NCI-H187 (cell line): ENCODE results near the gene C3orf38.
"Not testable (repeated sequence)": the region's sequence is repeated elsewhere in the genome, so short reads cannot be mapped to it uniquely, and the experiment has no call there.

Source experiments
- DNase-seq, 2 experiments: peaks; one replicate each; lab custom pipeline; 2025; lab: John Stamatoyannopoulos, UW

C3orf38 gene

DNA sequence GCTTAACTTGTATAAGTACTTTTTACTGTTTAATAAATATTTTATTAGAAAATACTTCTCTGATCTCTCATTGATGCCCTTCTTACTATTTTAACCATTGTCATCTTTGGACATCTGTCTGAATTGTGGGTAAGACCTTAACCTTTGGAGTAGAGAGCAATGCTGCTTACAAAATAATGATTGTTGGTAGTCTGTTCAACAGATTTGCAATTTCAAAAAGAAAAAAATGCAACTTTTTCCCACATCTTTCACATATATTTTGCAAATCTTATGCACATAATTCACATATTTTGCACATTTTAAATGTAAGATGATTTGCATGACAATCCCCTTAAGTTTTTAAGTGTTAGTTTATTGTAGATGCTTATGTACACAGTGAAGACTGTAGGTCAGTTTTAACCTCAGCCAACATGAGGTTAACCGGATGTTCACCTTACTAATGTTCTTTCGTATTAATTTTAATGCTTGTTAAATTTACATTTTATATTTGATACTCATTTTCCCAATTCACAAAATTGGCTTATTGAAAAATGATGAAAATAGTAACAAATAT, 16.7 kb downstream of the C3orf38 start:
- DNase-seq, result no peak

DNA sequence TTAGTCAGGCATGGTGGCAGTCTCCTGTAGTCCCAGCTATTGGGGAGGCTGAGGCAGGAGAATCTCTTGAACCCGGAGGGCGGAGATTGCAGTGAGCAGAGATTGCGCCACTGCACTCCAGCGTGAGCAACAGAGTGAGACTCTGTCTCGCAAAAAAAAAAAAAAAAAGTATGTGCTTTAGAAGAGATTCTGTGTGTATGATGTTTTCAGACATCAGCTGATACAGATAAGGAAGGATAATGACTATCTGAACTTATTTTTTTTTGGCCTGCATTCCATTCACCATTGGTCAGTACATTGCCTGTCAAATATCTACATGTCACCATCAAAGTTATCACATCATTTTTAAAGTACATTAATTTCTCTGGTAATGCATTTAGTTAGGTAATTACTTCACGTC, 17.4 kb downstream of the C3orf38 start:
- DNase-seq, result no peak

DNA sequence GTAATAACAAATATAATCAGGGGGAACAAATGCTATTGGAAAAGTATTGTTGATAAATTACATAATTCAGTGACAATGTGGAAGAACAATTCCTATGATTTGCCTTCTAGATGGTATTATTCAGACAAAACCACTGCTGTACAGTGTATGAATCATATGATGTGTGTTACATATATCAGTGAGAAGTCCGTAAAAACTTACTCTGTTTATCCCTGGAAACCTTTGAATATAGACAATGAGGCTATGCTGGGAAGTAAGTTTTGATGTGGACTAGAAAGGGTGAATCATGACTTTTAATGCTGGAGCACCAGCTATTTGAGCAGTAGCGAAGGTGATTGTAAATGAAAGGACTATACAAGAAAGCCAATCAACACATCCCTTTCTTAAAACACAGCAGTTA, 17.9 kb downstream of the C3orf38 start:
- DNase-seq, result no peak

GRCh38 chr3:88168171-88168570, 18.4 kb downstream of the C3orf38 start:
- DNase-seq, result no peak

DNA sequence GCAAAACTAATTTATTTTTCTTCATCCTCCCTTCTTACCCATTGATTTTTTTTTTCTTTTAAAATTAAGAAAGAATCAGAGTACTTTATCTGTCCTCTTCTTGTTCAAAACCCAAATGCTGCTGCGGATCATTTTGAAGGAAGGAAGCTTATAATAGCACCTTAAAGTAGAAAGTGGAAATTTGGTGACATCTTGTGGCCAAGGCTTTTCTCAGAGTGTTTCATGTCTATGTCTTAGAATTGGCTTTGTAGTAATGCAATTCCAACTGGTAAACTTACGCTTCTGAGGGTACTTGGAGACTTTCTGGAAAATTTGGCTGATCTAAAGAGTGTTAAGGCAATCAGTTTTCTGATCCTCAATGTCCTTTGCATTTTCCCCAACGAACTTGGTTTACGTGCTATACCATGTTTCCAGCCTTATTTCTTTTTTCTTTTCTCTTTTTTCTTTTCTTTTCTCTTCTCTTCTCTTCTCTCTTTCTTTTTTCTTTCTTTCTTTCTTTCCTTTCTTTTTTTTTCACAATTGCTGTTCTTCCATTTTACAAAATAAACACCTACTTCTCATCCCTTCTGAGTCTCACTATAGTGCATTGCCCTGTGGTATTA, 30.7 kb downstream of the C3orf38 start:
- DNase-seq, result no peak

GRCh38 chr3:88182165-88182918, 32.6 kb downstream of the C3orf38 start:
- DNase-seq, result not testable (repeated sequence)

DNA sequence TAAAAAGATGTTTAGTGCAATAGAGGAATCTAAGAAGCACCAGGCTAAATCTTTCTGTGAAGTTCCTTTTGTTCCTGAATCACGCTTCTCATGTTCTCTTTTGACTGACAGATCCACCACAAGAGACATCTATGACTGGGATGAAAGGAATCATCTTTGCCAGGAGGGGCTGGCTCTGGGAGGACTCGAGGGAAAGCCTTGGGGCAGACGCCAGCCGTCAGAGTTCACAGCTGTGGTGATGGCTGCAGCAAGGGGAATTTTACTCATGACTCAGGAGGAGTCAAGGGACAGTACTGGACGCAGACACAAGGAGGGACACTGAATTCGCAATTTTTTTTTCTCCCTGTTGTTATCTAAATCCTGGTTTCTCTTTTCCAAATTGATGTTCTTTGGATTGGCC, 38.7 kb downstream of the C3orf38 start:
- no peak for DNase-seq

DNA sequence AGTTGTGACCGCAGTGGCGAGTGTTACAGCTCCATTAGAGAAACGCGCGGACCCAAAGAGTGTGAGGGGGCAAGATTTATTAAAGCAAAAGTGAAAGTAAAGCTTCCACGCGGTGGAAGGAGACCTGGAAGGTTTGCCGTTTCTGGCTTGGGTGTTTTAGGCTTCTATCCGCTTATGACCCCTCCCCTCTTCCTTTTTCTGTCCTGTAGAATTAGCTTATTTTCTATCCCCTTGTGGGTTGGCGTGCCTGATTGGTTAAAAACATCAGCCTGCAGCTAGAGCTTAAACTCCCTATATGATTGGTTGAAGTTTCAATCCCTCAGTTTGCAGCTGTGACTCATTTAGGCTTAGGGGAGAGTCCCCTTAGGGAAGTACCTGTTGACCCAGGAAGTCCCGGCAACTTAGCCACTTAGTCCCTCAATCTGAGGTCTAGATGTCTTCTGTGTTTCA, 39.6 kb downstream of the C3orf38 start:
- DNase-seq, result no peak

DNA sequence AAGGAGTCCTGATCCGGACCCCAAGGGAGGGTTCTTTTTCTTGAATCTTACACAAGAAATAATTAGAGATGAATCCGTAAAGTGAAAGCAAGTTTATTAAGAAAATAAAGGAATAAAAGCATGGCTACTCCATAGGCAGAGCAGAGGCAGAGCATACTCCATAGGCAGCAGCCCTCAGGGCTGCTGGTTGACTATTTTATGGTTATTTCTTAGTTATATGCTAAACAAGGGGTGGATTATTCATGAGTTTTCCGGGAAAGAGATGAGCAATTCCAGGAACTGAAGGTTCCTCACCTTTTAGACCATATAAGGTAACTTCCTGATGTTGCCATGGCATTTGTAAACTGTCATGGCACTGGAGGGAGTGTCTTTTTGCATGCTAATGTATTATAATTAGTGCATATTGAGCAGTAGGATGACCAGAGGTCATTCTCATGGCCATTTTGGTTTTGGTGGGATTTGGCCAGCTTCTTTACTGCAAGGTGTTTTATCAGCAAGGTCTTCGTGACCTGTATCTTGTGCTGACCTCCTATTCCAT, 42.2 kb downstream of the C3orf38 start:
- DNase-seq, result no peak

DNA sequence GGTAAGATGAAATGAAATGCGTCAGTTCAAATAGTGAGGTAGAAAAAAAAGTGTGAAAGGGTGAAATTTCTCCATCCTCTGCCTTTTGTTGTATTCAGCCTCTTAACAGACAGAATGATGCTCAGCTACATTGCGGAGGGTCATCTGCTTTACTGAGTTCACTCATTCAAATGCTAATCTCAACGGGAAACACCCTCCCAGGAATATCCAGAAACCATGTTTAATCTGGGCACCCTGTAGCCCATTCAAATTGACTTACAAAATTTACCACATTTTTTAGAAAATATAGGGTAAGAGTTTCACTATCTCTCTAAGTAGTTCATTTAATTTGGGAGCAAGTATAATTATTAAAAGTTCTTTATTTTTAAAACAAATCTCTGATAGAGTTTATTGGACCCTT, 42.9 kb downstream of the C3orf38 start:
- no peak for DNase-seq

DNA sequence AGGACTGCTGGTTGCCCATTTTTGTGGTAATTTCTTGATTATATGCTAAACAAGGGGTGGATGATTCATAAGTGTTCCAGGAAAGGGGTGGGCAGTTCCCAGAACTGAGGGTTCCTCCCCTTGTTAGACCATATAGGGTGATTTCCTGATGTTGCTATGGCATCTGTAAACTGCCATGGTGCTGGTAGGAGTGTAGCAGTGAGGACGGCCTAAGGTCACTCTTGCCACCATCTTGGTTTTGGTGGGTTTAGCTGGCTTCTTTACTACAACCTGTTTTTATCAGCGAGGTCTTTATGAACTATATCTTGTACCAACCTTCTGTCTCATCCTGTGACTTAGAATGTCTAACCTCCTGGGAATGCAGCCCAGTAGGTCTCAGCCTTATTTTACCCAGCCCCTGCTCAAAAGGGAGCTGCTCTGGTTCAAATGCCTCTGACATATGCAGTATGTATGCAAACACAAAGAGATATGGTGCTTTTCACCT, 46.2 kb downstream of the C3orf38 start:
- no peak for DNase-seq

GRCh38 chr3:88198121-88198520, 48.4 kb downstream of the C3orf38 start:
- no peak for DNase-seq

DNA sequence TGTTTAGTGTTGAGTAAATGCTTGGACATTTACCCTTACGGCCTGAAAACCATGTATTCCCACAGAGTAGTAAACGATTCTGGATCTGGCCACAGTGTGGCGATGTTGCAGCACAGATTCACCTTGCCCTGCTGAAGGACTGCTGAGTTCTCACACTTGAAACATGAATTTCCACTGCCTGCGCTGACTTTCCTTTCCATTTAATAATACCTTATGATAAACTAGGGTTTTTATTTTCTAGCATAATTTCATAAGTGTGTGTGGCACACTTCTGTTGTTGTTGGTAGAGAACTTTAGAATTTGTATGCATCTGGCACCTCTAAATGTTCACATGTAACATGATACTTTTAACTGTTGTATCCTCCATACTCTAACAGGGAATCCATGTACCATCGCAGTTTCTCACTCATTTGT, 53.9 kb downstream of the C3orf38 start:
- DNase-seq, result peak in 1 of 2 experiments; percentile 8
